CD14-positive monocyte (primary cell): ENCODE data around the gene SPATA33. TPM values are rescaled to one million over a fixed set of nuclear protein-coding genes. Genes with fewer than 3 reads are reported as not detected.

Experiments
- DNase-seq, 3 donors: peaks; one replicate each; pipeline ENCODE4 v3.0.0-alpha.2; 2011 to 2022
- H2AFZ ChIP-seq: 2 replicates; pipeline ENCODE4 v1.6.0; 2012; ENCODE audit warnings: mild to moderate bottlenecking, low read depth, low read length, inconsistent platforms; ENCODE audit not compliant: insufficient read depth, poor library complexity, severe bottlenecking
- H3K27ac ChIP-seq, 2 donors: 1 replicate in 1 of 2; 2 replicates in 1 of 2; pipeline ENCODE4 v1.5.1; 2012 to 2013; ENCODE audit warnings: low read length in 2 of 2, control low read depth in 1 of 2, inconsistent platforms in 1 of 2, low read depth in 1 of 2, mild to moderate bottlenecking in 1 of 2
- H3K27me3 ChIP-seq, 2 donors: one replicate each; pipeline versions ENCODE4 v1.6.0 to v1.6.1; 2011 to 2013; ENCODE audit warnings: low read length in 2 of 2; ENCODE audit not compliant: control insufficient read depth in 2 of 2, insufficient read depth in 2 of 2
- H3K36me3 ChIP-seq, 2 donors: replicated peaks in 1 of 2; 1 replicate in 1 of 2; 2 replicates in 1 of 2; pipeline versions ENCODE4 v1.5.1 to v1.6.1; 2012 to 2013; ENCODE audit warnings: low read length in 2 of 2, control low read depth in 1 of 2, inconsistent platforms in 1 of 2, mild to moderate bottlenecking in 1 of 2; ENCODE audit not compliant: insufficient read depth in 2 of 2, control insufficient read depth in 1 of 2
- H3K4me1 ChIP-seq, 2 donors: 1 replicate in 1 of 2; 2 replicates in 1 of 2; pipeline versions ENCODE4 v1.5.1 to v1.6.1; 2012 to 2013; ENCODE audit warnings: low read length in 2 of 2, control low read depth in 1 of 2, inconsistent platforms in 1 of 2, mild to moderate bottlenecking in 1 of 2, moderate library complexity in 1 of 2; ENCODE audit not compliant: insufficient read depth in 2 of 2, control insufficient read depth in 1 of 2
- H3K4me2 ChIP-seq: replicated peaks from 2 replicates; pipeline ENCODE3; 2012; ENCODE audit warnings: low read length, moderate library complexity, mild to moderate bottlenecking; ENCODE audit not compliant: poor library complexity, severe bottlenecking; ENCODE audit errors: extremely low read depth
- H3K4me3 ChIP-seq, 3 experiments: fragments of 200-600 bp in 1 of 3; sonication (generic) in 1 of 3; replicated peaks in 1 of 3; 1 replicate in 2 of 3; 2 replicates in 1 of 3; pipeline ENCODE4 v1.5.1; 2011 to 2013; ENCODE audit warnings: low read length in 3 of 3, mild to moderate bottlenecking in 3 of 3, control low read depth in 2 of 3, low read depth in 2 of 3, inconsistent platforms in 1 of 3, moderate library complexity in 1 of 3
- H3K79me2 ChIP-seq: 2 replicates; pipeline ENCODE4 v1.6.0; 2012; ENCODE audit warnings: mild to moderate bottlenecking, control low read depth, inconsistent platforms, low read length, moderate library complexity; ENCODE audit not compliant: insufficient read depth
- H3K9ac ChIP-seq: 2 replicates; pipeline ENCODE4 v1.6.0; 2017; ENCODE audit warnings: low read length, mild to moderate bottlenecking; ENCODE audit not compliant: insufficient read depth, poor library complexity, severe bottlenecking
- H3K9me3 ChIP-seq, 2 donors: replicated peaks in 1 of 2; 1 replicate in 1 of 2; 2 replicates in 1 of 2; pipeline versions ENCODE4 v1.5.1 to v1.6.1; 2012 to 2013; ENCODE audit warnings: low read length in 2 of 2, control low read depth in 1 of 2; ENCODE audit not compliant: control insufficient read depth in 1 of 2, insufficient read depth in 1 of 2
- H4K20me1 ChIP-seq: 2 replicates; pipeline ENCODE4 v1.6.0; 2012; ENCODE audit warnings: mild to moderate bottlenecking, low read length, control low read depth, moderate library complexity; ENCODE audit not compliant: insufficient read depth
- H3K27ac Mint-ChIP-seq, 7 donors: one replicate each; pipeline ENCODE4 v1.8.0; 2020; ENCODE audit warnings: mild to moderate bottlenecking in 7 of 7, mixed read lengths in 7 of 7, moderate library complexity in 6 of 7, inconsistent platforms in 2 of 7
- H3K27me3 Mint-ChIP-seq, 3 donors: one replicate each; pipeline ENCODE4 v1.8.0; 2021 to 2022; ENCODE audit warnings: low read depth in 3 of 3, mild to moderate bottlenecking in 3 of 3, mixed read lengths in 3 of 3, moderate library complexity in 3 of 3, inconsistent platforms in 1 of 3
- H3K36me3 Mint-ChIP-seq, 2 donors: one replicate each; pipeline ENCODE4 v1.8.0; 2020; ENCODE audit warnings: mixed read lengths in 2 of 2, inconsistent platforms in 1 of 2, mild to moderate bottlenecking in 1 of 2
- H3K4me1 Mint-ChIP-seq: one replicate; pipeline ENCODE4 v1.8.0; 2020; ENCODE audit warnings: mild to moderate bottlenecking, mixed read lengths
- H3K4me3 Mint-ChIP-seq, 2 donors: one replicate each; pipeline ENCODE4 v1.8.0; 2020; ENCODE audit warnings: mild to moderate bottlenecking in 2 of 2, mixed read lengths in 2 of 2, moderate library complexity in 1 of 2
- H3K9me3 Mint-ChIP-seq, 7 donors: one replicate each; pipeline ENCODE4 v1.8.0; 2020 to 2022; ENCODE audit warnings: mixed read lengths in 7 of 7, mild to moderate bottlenecking in 6 of 7, moderate library complexity in 6 of 7, inconsistent platforms in 2 of 7
- CTCF ChIP-seq: fragments of 200-600 bp; IDR thresholded peaks from one replicate; pipeline ENCODE4 v1.8.0; 2022; ENCODE audit warnings: antibody characterized with exemption, mild to moderate bottlenecking
- WGBS: methylation state at CpG from one replicate; pipeline ENCODE4 v1.1.5; 2013; ENCODE audit warnings: missing lambda C conversion rate; ENCODE audit not compliant: insufficient coverage; 5-methylcytosine and 5-hydroxymethylcytosine counted together
- intact Hi-C, 2 donors: fragments of 100-400 bp; cut with micrococcal nuclease; formaldehyde crosslinking; loops; one replicate each; pipeline versions ENCODE4 v1.15.0 to v1.15.1; 2023
- polyA plus RNA-seq, 3 donors: library from polyadenylated mRNA; depleted of rRNA in 1 of 3; unstranded in 2 of 3; stranded (reverse) in 1 of 3; fragments of 300-500 nt in 2 of 3; fragments of >200 nt in 1 of 3; fragmentation: Illumina TruSeq in 2 of 3; gene quantifications; 1 replicate in 2 of 3; 2 replicates in 1 of 3; pipeline ENCODE4 v1.2.3, GENCODE V29; 2012 to 2021

Gene SPATA33
- polyA plus RNA-seq, 3 donors = 1.4 to 3.5 (median 1.8) TPM

DNA sequence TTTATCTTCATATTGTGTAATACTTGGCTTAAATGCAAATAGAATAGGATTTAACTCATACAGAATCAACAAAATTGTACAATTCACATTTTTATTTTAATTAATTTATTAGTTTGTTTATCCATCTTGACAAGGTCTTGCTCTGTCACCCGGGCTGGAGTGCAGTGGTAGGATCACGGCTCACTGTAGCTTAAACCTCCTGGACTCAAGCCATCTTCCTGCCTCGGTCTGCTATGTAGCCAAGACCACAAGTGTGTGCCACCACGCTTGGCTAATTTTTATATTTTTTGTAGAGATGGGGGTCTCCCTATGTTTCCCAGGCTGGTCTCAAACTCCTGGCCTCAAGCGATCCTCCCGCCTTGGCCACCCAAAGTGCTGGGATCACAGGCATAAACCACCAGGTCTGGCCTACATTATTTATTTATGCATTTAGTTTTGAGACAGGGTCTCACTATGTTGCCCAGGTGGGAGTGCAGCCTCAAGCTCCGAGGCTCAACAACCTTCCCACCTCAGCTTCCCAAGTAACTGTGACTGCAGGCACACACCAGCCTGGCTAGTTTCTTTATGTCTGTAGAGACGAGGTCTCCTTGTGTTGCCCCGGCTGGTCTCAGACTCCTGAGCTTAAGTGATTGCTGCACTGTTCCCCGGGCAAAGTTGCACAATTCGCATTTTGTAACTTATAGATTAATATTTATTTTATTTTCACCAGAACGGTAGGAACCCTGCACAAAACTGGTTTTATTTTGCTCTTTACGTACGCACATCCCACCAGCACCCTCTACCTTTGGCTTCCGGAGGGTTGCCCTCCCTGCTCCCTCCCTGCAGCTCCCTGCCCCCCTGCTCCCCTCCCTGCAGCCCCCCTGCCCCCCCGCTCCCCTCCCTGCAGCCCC, 39.3 kb upstream of the SPATA33 start:
- H3K27ac ChIP-seq = no peak overlapping the region
- Mint-ChIP-seq H3K4me3 (no peak overlapping the region), H3K36me3 (no peaks in the 10 kb centered on the region), H3K27ac (no peak overlapping the region), H3K27me3 (peaks cover 7 to 19% (median 11%) of the 10 kb centered on the region in 3 donors), H3K4me1 (no peaks in the 10 kb centered on the region), H3K9me3 (peaks cover 0 to 5% (median 0%) of the 10 kb centered on the region in 7 donors)
- H3K4me3 ChIP-seq = no peak overlapping the region
- no peak overlapping the region for H3K9ac ChIP-seq
- H2AFZ ChIP-seq = no peak overlapping the region
- H3K27me3 ChIP-seq = peaks cover 0 to 3% of the 10 kb centered on the region in 2 donors
- DNase-seq = no peak
- intact Hi-C loops = no loop called here
- no peak for TF ChIP-seq CTCF
- H3K4me1 ChIP-seq = no peaks in the 10 kb centered on the region
- WGBS = no CpG with 5 or more reads among the region's 16 CpGs
- H3K36me3 ChIP-seq = no peaks in the 10 kb centered on the region
- H3K4me2 ChIP-seq = no peak overlapping the region
- no peaks in the 10 kb centered on the region for H4K20me1 ChIP-seq
- H3K79me2 ChIP-seq = no peaks in the 10 kb centered on the region
- H3K9me3 ChIP-seq = no peaks in the 10 kb centered on the region

DNA sequence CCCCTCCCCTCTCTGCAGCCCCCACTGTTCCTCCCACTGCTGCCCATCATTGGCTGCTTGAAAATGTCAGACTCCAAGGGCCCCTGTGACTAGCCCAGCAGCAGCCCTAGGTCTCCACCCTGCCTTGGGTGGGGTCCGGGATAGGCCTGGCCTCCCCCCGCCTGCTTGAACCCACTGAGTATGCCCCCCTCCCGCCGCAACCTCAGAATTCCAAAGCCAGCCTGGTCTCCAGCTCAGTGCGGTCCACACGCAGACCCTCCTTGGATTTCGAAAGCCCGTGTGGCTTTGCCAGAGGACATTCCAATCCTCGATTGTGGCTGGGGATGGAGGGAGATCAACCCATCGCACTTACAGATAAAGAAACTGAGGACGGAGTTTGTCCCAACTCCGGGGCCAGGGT, 37.8 kb upstream of the SPATA33 start:
- no peak for TF ChIP-seq CTCF
- no peaks in the 10 kb centered on the region for H4K20me1 ChIP-seq
- no peak overlapping the region for H2AFZ ChIP-seq
- H3K79me2 ChIP-seq = no peaks in the 10 kb centered on the region
- peaks cover 0 to 14% of the 10 kb centered on the region in 2 donors for H3K27me3 ChIP-seq
- no peaks in the 10 kb centered on the region for H3K4me1 Mint-ChIP-seq
- H3K4me3 ChIP-seq = no peak overlapping the region
- 96% methylated on average over 11 of the region's 12 CpGs for whole genome bisulfite sequencing
- peaks cover 15 to 20% (median 15%) of the 10 kb centered on the region in 3 donors for H3K27me3 Mint-ChIP-seq
- no peaks in the 10 kb centered on the region for H3K36me3 ChIP-seq
- H3K27ac ChIP-seq = no peak overlapping the region
- H3K4me3 Mint-ChIP-seq = no peak overlapping the region
- no peak overlapping the region for H3K4me2 ChIP-seq
- no peaks in the 10 kb centered on the region for H3K4me1 ChIP-seq
- no peaks in the 10 kb centered on the region for H3K36me3 Mint-ChIP-seq
- H3K9ac ChIP-seq = no peak overlapping the region
- H3K9me3 Mint-ChIP-seq = peaks cover 0 to 5% (median 0%) of the 10 kb centered on the region in 7 donors
- intact Hi-C loops = no loop called here
- no peak for DNase-seq
- H3K9me3 ChIP-seq = no peaks in the 10 kb centered on the region
- no peak overlapping the region for H3K27ac Mint-ChIP-seq
